Peyer's patch (tissue), 4 donors: Measurements from ENCODE around the gene ELF5.

ENCODE experiments used
- CTCF ChIP-seq, 6 experiments: fragments of 450-650 bp in 4 of 6; fragments of 200-600 bp in 2 of 6; sonication (generic) in 1 of 6; IDR thresholded peaks; one replicate each; pipeline ENCODE4 v1.5.1; 2017 to 2019; ENCODE audit warnings: antibody characterized with exemption in 6 of 6, mild to moderate bottlenecking in 3 of 6, moderate library complexity in 1 of 6
- POLR2A ChIP-seq, 2 donors: fragments of 450-650 bp; IDR thresholded peaks; one replicate each; pipeline ENCODE4 v1.5.1; 2017; ENCODE audit warnings: antibody characterized with exemption in 2 of 2, mild to moderate bottlenecking in 2 of 2, moderate library complexity in 2 of 2

DNA sequence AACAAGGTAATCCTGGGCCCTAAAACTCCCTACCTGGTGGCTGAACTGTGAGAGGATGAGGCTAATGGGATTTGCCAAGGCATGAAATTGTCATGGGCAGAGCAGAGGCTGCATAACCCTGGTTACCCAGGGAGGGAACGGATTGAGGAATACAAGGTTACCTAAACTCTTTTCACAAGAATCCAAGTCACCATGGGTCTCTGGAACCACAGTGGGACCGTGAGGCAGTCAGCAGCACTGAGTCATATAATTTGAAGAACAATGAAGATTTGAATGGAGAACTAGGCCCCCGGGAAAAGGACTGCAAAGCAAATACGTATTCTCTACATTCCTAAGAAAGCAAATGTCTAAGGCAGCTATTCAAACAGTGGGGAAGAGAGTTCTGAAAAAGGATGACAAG is 55.1 kb downstream of the ELF5 start:
- TF ChIP-seq CTCF (IDR thresholded peaks at IDR 0.05) (no peak), POLR2A (IDR thresholded peaks at IDR 0.05) (no peak)
